ENCODE measurements around the gene STRA6. TPM values are rescaled to one million over a fixed set of nuclear protein-coding genes. Genes with fewer than 3 reads are reported as not detected.

The STRA6 gene
- total and polyA plus RNA-seq, 8 donors = 0.06 to 1.7 (median 0.46) TPM; not detected in 2

GRCh38 chr15:74216949-74217348 lies 14.4 kb upstream of the STRA6 start:
- Histone ChIP-seq H3K27me3 (no peaks in the 10 kb centered on the region), H3K36me3 (no peaks in the 10 kb centered on the region), H3K4me3 (no peak overlapping the region), H3K4me1 (no peaks in the 10 kb centered on the region), H3K27ac (no peak overlapping the region), H3K9me3 (no peaks in the 10 kb centered on the region)
- ATAC-seq (peak in 1 of 4 donors; percentile 20), FAIRE-seq (no peak), DNase-seq (peak in 1 of 6 donors; percentile 19)
- intact Hi-C loops (cut with DNase I) = no loop called here
- TF ChIP-seq, protein P1, sequence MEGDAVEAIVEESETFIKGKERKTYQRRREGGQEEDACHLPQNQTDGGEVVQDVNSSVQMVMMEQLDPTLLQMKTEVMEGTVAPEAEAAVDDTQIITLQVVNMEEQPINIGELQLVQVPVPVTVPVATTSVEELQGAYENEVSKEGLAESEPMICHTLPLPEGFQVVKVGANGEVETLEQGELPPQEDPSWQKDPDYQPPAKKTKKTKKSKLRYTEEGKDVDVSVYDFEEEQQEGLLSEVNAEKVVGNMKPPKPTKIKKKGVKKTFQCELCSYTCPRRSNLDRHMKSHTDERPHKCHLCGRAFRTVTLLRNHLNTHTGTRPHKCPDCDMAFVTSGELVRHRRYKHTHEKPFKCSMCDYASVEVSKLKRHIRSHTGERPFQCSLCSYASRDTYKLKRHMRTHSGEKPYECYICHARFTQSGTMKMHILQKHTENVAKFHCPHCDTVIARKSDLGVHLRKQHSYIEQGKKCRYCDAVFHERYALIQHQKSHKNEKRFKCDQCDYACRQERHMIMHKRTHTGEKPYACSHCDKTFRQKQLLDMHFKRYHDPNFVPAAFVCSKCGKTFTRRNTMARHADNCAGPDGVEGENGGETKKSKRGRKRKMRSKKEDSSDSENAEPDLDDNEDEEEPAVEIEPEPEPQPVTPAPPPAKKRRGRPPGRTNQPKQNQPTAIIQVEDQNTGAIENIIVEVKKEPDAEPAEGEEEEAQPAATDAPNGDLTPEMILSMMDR (IDR thresholded peaks at IDR 0.05) = no peak
- 65 to 70% methylated on average over 3 of the region's 3 CpGs for WGBS, 2 donors

DNA sequence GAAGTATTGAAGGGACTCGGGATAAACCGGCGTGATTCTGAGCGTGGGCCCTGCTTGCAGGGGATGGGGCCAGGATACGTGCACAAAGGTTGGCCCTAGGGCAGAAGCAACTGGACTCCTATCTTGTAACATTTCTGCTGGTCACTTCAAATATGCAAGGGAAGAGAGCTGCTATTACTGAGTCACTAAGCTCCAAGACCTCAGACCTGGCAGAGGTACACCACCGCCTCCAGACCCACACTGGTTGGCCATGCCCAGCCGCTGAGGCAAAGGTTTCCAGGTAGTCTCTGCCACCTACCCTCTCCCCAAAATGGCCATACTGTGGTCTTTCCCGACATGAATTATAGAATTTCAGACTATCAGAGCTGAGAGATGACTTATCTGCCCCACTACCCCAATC lies 13.4 kb upstream of the STRA6 start:
- Histone ChIP-seq H3K9me3 (no peaks in the 10 kb centered on the region), H3K36me3 (no peaks in the 10 kb centered on the region), H3K4me1 (no peaks in the 10 kb centered on the region), H3K27ac (no peak overlapping the region), H3K4me3 (no peak overlapping the region), H3K27me3 (no peaks in the 10 kb centered on the region)
- DNase-seq (peak in 1 of 6 donors; percentile 21), FAIRE-seq (no peak), ATAC-seq (no peak)
- TF ChIP-seq, protein P1 (IDR thresholded peaks at IDR 0.05) = no peak
- WGBS, 2 donors = 77 to 91% methylated on average over 8 of the region's 8 CpGs
- intact Hi-C loops (cut with DNase I) = no loop called here

DNA sequence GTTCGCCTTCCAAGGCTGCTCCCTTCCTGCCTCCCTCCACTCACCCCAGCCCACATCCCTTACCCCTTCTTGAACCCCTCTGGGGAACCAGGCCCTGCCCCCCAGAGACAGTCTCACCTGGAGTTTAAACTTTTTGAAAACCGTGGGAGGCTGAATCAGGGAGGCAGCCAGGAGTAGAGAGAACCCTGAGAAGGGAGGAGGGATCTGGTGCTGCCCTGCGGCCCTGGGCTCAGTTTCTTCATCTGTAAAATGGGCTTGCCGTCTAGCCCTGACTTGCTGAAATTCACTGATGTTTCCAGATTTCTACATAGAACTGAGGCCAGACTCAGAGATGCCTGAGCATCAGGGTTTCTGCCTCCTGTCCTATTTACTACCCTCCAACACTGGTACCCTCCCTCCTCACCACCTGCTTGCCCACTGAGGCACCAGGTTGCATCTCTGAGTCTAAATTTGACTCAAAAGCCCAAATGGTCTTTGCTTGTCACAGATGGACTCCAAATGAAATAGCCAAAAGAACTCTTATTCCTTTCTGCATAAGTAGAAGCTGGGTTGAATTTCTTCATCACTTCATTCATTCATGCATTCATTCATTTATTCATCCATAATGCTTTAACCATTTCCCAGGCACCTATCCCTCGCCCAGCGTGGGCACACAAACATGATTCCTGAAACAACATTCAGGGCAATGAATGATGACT lies 11.9 kb upstream of the STRA6 start:
- ATAC-seq (no peak), DNase-seq (peak in 1 of 6 donors; percentile 9), FAIRE-seq (no peak)
- WGBS, 2 donors = 71 to 76% methylated on average over 6 of the region's 6 CpGs
- H3K27ac ChIP-seq = no peak overlapping the region
- no peaks in the 10 kb centered on the region for H3K27me3 ChIP-seq
- H3K4me3 ChIP-seq = no peak overlapping the region
- H3K36me3 ChIP-seq = no peaks in the 10 kb centered on the region
- H3K4me1 ChIP-seq = no peaks in the 10 kb centered on the region
- TF ChIP-seq, protein P1 (IDR thresholded peaks at IDR 0.05) = no peak
- no peaks in the 10 kb centered on the region for H3K9me3 ChIP-seq
- intact Hi-C loops (cut with DNase I) = no loop called here

GRCh38 chr15:74213858-74214284 lies 11.3 kb upstream of the STRA6 start:
- Histone ChIP-seq H3K9me3 (no peaks in the 10 kb centered on the region), H3K27ac (no peak overlapping the region), H3K4me3 (no peak overlapping the region), H3K4me1 (no peaks in the 10 kb centered on the region), H3K36me3 (no peaks in the 10 kb centered on the region), H3K27me3 (no peaks in the 10 kb centered on the region)
- TF ChIP-seq, protein P1 (IDR thresholded peaks at IDR 0.05) = no peak
- no peak for ATAC-seq
- DNase-seq = no peak
- intact Hi-C loops (cut with DNase I) = no loop called here
- 65 to 74% methylated on average over 7 of the region's 7 CpGs for WGBS, 2 donors
- no peak for FAIRE-seq

DNA sequence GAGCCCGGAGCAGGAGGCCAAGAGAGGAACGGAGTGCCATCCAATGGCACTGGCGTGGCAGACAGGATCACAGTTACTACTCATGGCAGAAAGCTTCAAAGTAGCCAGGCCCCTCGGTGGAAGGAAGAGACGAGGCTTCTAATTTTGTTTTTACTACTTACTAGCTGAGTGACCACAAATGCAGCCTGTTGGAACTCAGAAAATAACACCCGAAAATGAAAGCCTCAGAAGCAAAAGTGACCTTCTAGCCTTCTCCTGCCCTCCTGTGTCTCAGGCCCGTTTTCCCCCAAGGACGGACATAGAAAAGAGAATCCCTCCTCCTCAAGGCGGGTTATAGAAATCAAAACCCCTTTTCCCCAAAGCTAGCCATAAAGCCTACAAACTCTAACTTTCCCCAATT lies 9.9 kb upstream of the STRA6 start:
- Histone ChIP-seq H3K36me3 (no peaks in the 10 kb centered on the region), H3K27me3 (no peaks in the 10 kb centered on the region), H3K4me3 (no peak overlapping the region), H3K4me1 (no peaks in the 10 kb centered on the region), H3K9me3 (no peaks in the 10 kb centered on the region), H3K27ac (no peak overlapping the region)
- 81 to 86% methylated on average over 9 of the region's 9 CpGs for WGBS, 2 donors
- FAIRE-seq (no peak), DNase-seq (no peak), ATAC-seq (no peak)
- intact Hi-C loops (cut with DNase I) = no loop called here
- TF ChIP-seq, protein P1 (IDR thresholded peaks at IDR 0.05) = no peak

Data from pancreas (tissue), 10 donors.